Right atrium auricular region (tissue), 2 donors: ENCODE measurements around the gene LAMA2. TPM values are rescaled to one million over a fixed set of nuclear protein-coding genes. Genes with fewer than 3 reads are reported as not detected.

Source experiments
- DNase-seq: peaks from one replicate; pipeline ENCODE4 v3.0.0-alpha.2; 2019; ENCODE audit warnings: low spot score
- H3K27ac ChIP-seq, 2 donors: fragments of 200-600 bp; sonication (generic); 1 replicate in 1 of 2; 2 replicates in 1 of 2; pipeline ENCODE4 v1.5.1; 2016 to 2019
- H3K27me3 ChIP-seq, 2 donors: fragments of 200-600 bp; sonication (generic); one replicate each; pipeline versions ENCODE4 v1.5.1 to v1.6.0; 2017 to 2019
- H3K36me3 ChIP-seq: fragments of 200-600 bp; sonication (generic); one replicate; pipeline ENCODE4 v1.5.1; 2016
- H3K4me1 ChIP-seq, 2 donors: fragments of 200-600 bp; sonication (generic); one replicate each; pipeline versions ENCODE4 v1.5.1 to v1.6.0; 2017 to 2019
- H3K4me3 ChIP-seq, 2 donors: fragments of 200-600 bp; sonication (generic); 1 replicate in 1 of 2; 2 replicates in 1 of 2; pipeline ENCODE4 v1.5.1; 2017 to 2019; ENCODE audit warnings: mild to moderate bottlenecking in 1 of 2, moderate library complexity in 1 of 2
- H3K9me3 ChIP-seq, 2 donors: fragments of 200-600 bp; sonication (generic); one replicate each; pipeline ENCODE4 v1.5.1; 2019
- CTCF ChIP-seq, 2 donors: fragments of 200-600 bp; sonication (generic); IDR thresholded peaks; one replicate each; pipeline ENCODE4 v1.5.1; 2019; ENCODE audit warnings: antibody characterized with exemption in 2 of 2
- total RNA-seq, 2 donors: library from RNA; depleted of rRNA; stranded (reverse); fragments of >200 nt; gene quantifications; one replicate each; pipeline ENCODE4 v1.1.0, GENCODE V29; 2016

Gene LAMA2
- total RNA-seq, 2 donors from 2014 or later = 150 to 166 TPM

GRCh38 chr6:129114636-129115391, 231.9 kb downstream of the LAMA2 start:
- Histone ChIP-seq H3K36me3 (no peaks in the 10 kb centered on the region), H3K9me3 (no peaks in the 10 kb centered on the region), H3K27me3 (no peaks in the 10 kb centered on the region), H3K27ac (peak overlapping the region; percentile 22 to 54), H3K4me3 (no peak overlapping the region), H3K4me1 (peaks cover 0 to 61% of the 10 kb centered on the region in 2 donors)
- DNase-seq = no peak
- TF ChIP-seq CTCF (IDR thresholded peaks at IDR 0.05) = no peak

GRCh38 chr6:129115471-129115870, 232.5 kb downstream of the LAMA2 start:
- H3K36me3 ChIP-seq = no peaks in the 10 kb centered on the region
- no peak for TF ChIP-seq CTCF (IDR thresholded peaks at IDR 0.05)
- H3K27me3 ChIP-seq = no peaks in the 10 kb centered on the region
- H3K4me1 ChIP-seq = peaks cover 0 to 57% of the 10 kb centered on the region in 2 donors
- no peak overlapping the region for H3K4me3 ChIP-seq
- peak overlapping the region; percentile 22 to 54 for H3K27ac ChIP-seq
- no peaks in the 10 kb centered on the region for H3K9me3 ChIP-seq
- DNase-seq = no peak

GRCh38 chr6:129117355-129117754, 234.4 kb downstream of the LAMA2 start:
- H3K27ac ChIP-seq = peak overlapping the region in 1 of 2 donors; percentile 10
- H3K4me1 ChIP-seq = peaks cover 0 to 40% of the 10 kb centered on the region in 2 donors
- no peaks in the 10 kb centered on the region for H3K27me3 ChIP-seq
- H3K4me3 ChIP-seq = no peak overlapping the region
- no peak for DNase-seq
- no peak for TF ChIP-seq CTCF (IDR thresholded peaks at IDR 0.05)
- no peaks in the 10 kb centered on the region for H3K36me3 ChIP-seq
- no peaks in the 10 kb centered on the region for H3K9me3 ChIP-seq

GRCh38 chr6:129120856-129121638, 238.1 kb downstream of the LAMA2 start:
- no peaks in the 10 kb centered on the region for H3K27me3 ChIP-seq
- H3K9me3 ChIP-seq = no peaks in the 10 kb centered on the region
- peak overlapping the region in 1 of 2 donors; percentile 38 for H3K27ac ChIP-seq
- H3K4me1 ChIP-seq = peaks cover 0 to 23% of the 10 kb centered on the region in 2 donors
- H3K4me3 ChIP-seq = no peak overlapping the region
- no peaks in the 10 kb centered on the region for H3K36me3 ChIP-seq
- no peak for DNase-seq
- no peak for TF ChIP-seq CTCF (IDR thresholded peaks at IDR 0.05)

GRCh38 chr6:129124347-129124746, 241.4 kb downstream of the LAMA2 start:
- DNase-seq = no peak
- H3K36me3 ChIP-seq = no peaks in the 10 kb centered on the region
- H3K4me1 ChIP-seq = peaks cover 0 to 4% of the 10 kb centered on the region in 2 donors
- H3K4me3 ChIP-seq = no peak overlapping the region
- TF ChIP-seq CTCF (IDR thresholded peaks at IDR 0.05) = no peak
- H3K27ac ChIP-seq = peak overlapping the region; percentile 10 to 51
- H3K9me3 ChIP-seq = no peaks in the 10 kb centered on the region
- no peaks in the 10 kb centered on the region for H3K27me3 ChIP-seq
